GM23338 (cell line): Measurements from ENCODE around the gene ATP4A.

ENCODE experiments used
- CREB1 ChIP-seq: fragments of 250-450 bp; sonication (Bioruptor Pico); IDR thresholded peaks from 2 replicates; pipeline ENCODE4 v1.5.0; 2020; ENCODE audit warnings: low read depth, mild to moderate bottlenecking, moderate library complexity
- ETS1 ChIP-seq: IDR thresholded peaks from 2 replicates; pipeline ENCODE4 v1.6.1; 2016; ENCODE audit warnings: antibody characterized with exemption
- EZH2 ChIP-seq: fragments of 200-600 bp; sonication (generic); IDR thresholded peaks from one replicate; pipeline ENCODE4 v1.8.0; 2017; ENCODE audit warnings: antibody characterized with exemption, mild to moderate bottlenecking, low read depth; ENCODE audit not compliant: unreplicated experiment
- EZH2phosphoT487 ChIP-seq: fragments of 200-600 bp; sonication (generic); IDR thresholded peaks from one replicate; pipeline ENCODE4 v1.8.1; 2018; ENCODE audit warnings: antibody characterized with exemption; ENCODE audit not compliant: unreplicated experiment
- JUNB ChIP-seq: IDR thresholded peaks from one replicate; pipeline ENCODE4 v1.6.1; 2016; ENCODE audit warnings: antibody characterized with exemption; ENCODE audit not compliant: unreplicated experiment
- POLR2AphosphoS5 ChIP-seq: IDR thresholded peaks from 2 replicates; pipeline ENCODE4 v1.6.1; 2016; ENCODE audit warnings: antibody characterized with exemption, low read depth
- REST ChIP-seq: IDR thresholded peaks from one replicate; pipeline ENCODE4 v1.6.1; 2018; ENCODE audit warnings: antibody characterized with exemption; ENCODE audit not compliant: unreplicated experiment
- ZNF331 ChIP-seq: fragments of 250-450 bp; sonication (Bioruptor Pico); IDR thresholded peaks from 2 replicates; pipeline ENCODE4 v1.5.0; 2020; ENCODE audit warnings: low read depth, mild to moderate bottlenecking, moderate library complexity
- TF ChIP-seq, protein P1 (sequence below), 2 experiments: fragments of 200-600 bp in 1 of 2; sonication (generic) in 1 of 2; conservative IDR thresholded peaks; 2 replicates each; pipeline versions ENCODE4 v1.5.1 to v1.6.1; 2016 to 2017; ENCODE audit warnings: antibody characterized with exemption in 2 of 2, low read depth in 2 of 2, mild to moderate bottlenecking in 2 of 2, moderate library complexity in 1 of 2

- TF ChIP-seq, protein P1, sequence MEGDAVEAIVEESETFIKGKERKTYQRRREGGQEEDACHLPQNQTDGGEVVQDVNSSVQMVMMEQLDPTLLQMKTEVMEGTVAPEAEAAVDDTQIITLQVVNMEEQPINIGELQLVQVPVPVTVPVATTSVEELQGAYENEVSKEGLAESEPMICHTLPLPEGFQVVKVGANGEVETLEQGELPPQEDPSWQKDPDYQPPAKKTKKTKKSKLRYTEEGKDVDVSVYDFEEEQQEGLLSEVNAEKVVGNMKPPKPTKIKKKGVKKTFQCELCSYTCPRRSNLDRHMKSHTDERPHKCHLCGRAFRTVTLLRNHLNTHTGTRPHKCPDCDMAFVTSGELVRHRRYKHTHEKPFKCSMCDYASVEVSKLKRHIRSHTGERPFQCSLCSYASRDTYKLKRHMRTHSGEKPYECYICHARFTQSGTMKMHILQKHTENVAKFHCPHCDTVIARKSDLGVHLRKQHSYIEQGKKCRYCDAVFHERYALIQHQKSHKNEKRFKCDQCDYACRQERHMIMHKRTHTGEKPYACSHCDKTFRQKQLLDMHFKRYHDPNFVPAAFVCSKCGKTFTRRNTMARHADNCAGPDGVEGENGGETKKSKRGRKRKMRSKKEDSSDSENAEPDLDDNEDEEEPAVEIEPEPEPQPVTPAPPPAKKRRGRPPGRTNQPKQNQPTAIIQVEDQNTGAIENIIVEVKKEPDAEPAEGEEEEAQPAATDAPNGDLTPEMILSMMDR (conservative IDR thresholded peaks at IDR 0.05; ENCODE audit: low read depth in 2 of 2), result no peak
- TF ChIP-seq REST (no peak), EZH2phosphoT487 (no peak), EZH2 (no peak), POLR2AphosphoS5 (no peak), ETS1 (no peak), CREB1 (CRISPR knock-in tag) (no peak), JUNB (no peak), ZNF331 (no peak)
These were observed 15.2 kb upstream of the ATP4A start for GRCh38 chr19:35578707-35579106.
